MV-4-11 (cell line): ENCODE results near the gene ATP2B1.
"Not testable (repeated sequence)": the region's sequence is repeated elsewhere in the genome, so short reads cannot be mapped to it uniquely, and the experiment has no call there.

Source experiments
- DNase-seq: peaks from one replicate; lab custom pipeline; 2025; lab: John Stamatoyannopoulos, UW

Gene ATP2B1

DNA sequence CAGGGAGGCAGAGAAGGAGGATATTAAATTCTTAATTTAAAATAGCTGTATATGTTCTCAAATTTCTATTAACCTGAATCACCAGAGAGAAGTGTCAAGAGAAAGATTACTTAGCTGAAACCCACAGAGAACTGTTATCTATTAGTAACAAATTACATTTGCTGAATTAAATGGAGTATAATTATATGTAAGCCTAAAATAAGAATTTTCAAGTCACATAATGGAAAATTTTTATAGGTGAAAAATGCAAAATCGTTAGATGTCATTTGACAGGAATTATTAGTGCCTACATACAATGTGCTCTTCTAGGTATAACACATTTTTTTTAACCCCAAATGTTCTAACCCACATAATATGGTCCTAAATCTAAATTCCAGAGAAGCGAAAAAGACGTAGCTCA is 4.1 kb upstream of the ATP2B1 start:
- DNase-seq, result no peak

GRCh38 chr12:89710873-89711750 is 2.5 kb upstream of the ATP2B1 start:
- DNase-seq, result no peak

GRCh38 chr12:89709995-89710872 is 1.6 kb upstream of the ATP2B1 start:
- no peak for DNase-seq

GRCh38 chr12:89709157-89709994 is 738 bp upstream of the ATP2B1 start:
- peak; percentile 94 for DNase-seq

GRCh38 chr12:89707703-89708564 is 704 bp downstream of the ATP2B1 start:
- DNase-seq, result no peak

DNA sequence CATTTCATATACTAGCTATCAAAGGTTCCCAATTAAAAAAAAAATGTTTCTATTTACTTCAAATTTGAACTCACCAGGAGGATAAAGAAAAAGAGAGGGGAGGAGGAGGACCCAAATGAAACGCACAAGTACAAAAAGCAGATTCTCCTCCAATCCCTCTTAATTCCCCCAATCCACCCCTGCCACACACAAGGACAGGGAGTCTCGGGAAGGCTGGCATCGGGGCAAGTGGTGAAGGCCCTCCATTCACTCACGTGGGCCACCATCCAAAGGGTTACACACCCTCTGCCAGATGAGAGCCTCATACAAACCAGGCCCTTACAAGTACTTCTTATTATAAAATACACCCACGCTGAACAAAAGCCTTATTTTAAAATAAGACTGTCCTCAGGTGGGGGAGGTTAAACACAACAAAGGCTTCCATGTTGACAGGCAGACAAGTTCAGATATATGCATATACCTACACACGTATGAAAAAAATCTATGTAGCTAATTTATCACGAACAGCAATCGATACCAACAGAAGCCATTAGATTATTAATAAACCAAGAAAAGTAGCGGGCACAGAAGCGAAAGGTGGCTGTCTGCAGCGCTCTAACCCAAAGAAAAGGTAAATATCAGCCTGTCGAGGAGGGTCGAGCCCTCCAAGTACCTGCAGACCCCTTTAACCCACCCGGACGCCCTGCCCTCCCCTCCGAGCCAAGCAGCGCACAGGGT is 1.5 kb downstream of the ATP2B1 start:
- DNase-seq, result no peak

GRCh38 chr12:89706551-89706950 is 2.1 kb downstream of the ATP2B1 start:
- DNase-seq, result no peak

DNA sequence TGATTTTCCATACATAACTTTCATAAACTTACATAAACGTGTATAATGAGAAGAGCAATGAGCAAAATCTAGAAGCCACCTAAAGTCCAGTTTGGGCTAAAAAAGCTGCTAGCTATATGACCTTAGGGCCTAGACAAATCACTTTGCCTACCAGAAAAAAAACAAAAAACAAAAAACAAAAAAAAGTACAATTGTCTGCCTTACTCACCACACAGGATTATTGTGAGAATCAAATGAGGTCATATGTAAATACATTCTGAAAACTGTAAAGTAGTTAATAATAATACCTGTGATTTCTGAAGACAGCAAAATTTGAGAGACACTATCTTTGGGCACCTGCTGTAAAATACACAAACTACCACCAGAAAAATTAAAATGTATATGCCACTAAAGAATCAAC is 4.2 kb downstream of the ATP2B1 start:
- DNase-seq, result no peak

- DNase-seq, result no peak
These were observed 4.9 kb downstream of the ATP2B1 start for GRCh38 chr12:89703768-89704167.

DNA sequence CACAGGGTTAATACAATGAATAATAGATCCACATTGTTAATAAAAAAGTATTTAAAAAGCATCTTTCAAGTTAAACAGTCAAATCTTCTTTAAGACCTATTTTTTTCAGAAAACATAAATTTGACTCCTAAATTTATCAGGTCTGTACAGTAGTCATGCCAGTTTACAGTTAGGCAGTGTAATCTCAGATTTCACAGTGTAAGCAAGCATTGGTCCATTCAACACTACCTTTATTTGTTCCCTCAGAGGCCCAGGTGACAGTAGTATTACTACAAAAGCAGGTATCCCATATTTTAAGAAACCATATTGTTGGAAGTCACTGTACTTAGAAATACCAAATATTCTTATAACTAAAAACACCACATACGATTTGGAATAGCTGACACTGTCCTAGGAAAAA is 6.1 kb downstream of the ATP2B1 start:
- no peak for DNase-seq

GRCh38 chr12:89701606-89702206 is 6.9 kb downstream of the ATP2B1 start:
- DNase-seq, result no peak

GRCh38 chr12:89700191-89700810 is 8.3 kb downstream of the ATP2B1 start:
- no peak for DNase-seq

DNA sequence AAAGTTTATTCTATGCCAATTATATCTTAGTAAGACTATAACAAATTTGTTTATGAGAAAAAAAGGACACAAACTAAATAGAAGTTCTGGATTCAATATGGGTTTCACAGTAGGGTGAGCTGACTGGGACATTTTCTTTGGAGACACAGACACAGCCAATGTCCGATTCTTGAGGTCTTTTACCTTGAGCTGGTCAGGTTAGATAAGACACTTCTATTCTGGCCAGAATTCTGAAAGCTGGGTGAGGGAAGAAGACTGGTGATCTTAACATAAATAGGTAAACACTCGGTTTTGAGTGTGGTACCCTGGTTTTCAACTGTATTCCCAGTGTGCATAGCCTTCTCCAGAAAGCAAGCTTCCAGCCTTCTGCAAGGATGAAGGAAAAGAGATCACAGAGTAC is 10.0 kb downstream of the ATP2B1 start:
- no peak for DNase-seq

GRCh38 chr12:89697728-89698127 is 10.9 kb downstream of the ATP2B1 start:
- DNase-seq, result not testable (repeated sequence)

GRCh38 chr12:89697296-89697695 is 11.3 kb downstream of the ATP2B1 start:
- DNase-seq, result peak; percentile 79

- no peak for DNase-seq
These were observed 12.8 kb downstream of the ATP2B1 start for GRCh38 chr12:89695830-89696229.

- DNase-seq, result no peak
These were observed 13.5 kb downstream of the ATP2B1 start for GRCh38 chr12:89695100-89695499.

DNA sequence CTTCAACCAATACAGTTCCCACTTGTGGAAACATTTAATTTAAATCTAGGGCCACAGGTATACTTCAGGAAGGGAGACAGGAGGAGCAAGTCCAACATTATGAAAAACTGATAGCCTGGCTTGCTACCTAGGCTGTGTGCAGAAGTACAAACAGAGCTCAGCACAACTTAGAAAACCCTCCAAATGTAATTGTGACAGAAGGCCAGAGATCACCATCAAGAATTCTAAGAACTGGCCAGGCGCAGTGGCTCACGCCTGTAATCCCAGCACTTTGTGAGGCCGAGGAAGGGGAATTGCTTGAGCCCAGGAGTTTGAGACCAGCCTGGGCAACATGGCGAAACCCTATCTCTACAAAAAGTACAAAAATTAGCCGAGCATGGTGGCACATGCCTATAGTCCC is 14.1 kb downstream of the ATP2B1 start:
- no peak for DNase-seq

DNA sequence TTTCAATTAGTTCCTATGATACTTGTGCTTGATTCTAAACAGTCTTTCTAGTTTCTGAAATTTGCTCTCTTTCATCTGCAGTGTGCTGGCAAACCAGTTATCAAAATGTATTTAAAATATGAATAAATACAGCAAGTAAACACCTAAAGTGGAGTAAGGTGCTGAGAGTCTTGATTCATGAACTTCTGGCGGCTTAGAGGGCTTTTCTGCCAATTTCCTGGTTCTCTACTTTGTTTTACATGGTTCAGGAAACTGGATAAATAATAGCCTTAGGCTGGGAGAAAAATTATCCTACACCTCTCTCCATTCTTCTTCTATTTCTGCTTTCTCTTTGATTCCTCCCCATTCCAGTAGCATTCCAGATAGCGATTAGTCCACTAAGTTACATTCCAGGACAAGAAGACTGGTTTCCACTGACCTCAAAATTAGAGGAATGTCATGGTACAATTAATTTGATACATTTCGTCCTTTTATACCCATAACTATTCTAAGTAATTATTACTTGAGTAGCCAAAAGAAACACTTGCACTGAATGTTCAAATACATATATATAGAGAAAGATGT is 14.9 kb downstream of the ATP2B1 start:
- DNase-seq, result no peak
